ENCODE measurements around the gene TENM4.

- TF ChIP-seq MAX (CRISPR knock-in tag; IDR thresholded peaks at IDR 0.05) (no peak), PRRX2 (CRISPR knock-in tag; IDR thresholded peaks at IDR 0.05) (no peak), ARID4B (CRISPR knock-in tag; IDR thresholded peaks at IDR 0.05; ENCODE audit: borderline replicate concordance) (no peak), ATF3 (CRISPR knock-in tag; conservative IDR thresholded peaks at IDR 0.05) (no peak), CTCF (IDR thresholded peaks at IDR 0.05) (no peak), ATF2 (CRISPR knock-in tag; IDR thresholded peaks at IDR 0.05; ENCODE audit: borderline replicate concordance, low read depth) (no peak), ZNF121 (CRISPR knock-in tag; IDR thresholded peaks at IDR 0.05) (no peak), TEAD4 (CRISPR knock-in tag; IDR thresholded peaks at IDR 0.05) (no peak), NFYB (CRISPR knock-in tag; conservative IDR thresholded peaks at IDR 0.05; ENCODE audit: low read depth) (no peak), ESRRA (CRISPR knock-in tag; IDR thresholded peaks at IDR 0.05; ENCODE audit: borderline replicate concordance) (no peak), SOX15 (CRISPR knock-in tag; IDR thresholded peaks at IDR 0.05) (no peak), CREB1 (CRISPR knock-in tag; IDR thresholded peaks at IDR 0.05) (no peak), ZBTB21 (CRISPR knock-in tag; IDR thresholded peaks at IDR 0.05; ENCODE audit: borderline replicate concordance) (no peak), GABPB1 (CRISPR knock-in tag; IDR thresholded peaks at IDR 0.05) (no peak)
These were observed 373.5 kb downstream of the TENM4 start for GRCh38 chr11:79067352-79067679.

All from WTC11 (cell line).